Colonic mucosa (tissue), 4 donors: ENCODE measurements around the gene FMNL3. TPM values are rescaled to one million over a fixed set of nuclear protein-coding genes. Genes with fewer than 3 reads are reported as not detected.

ENCODE experiments used
- DNase-seq: peaks from one replicate; pipeline ENCODE4 v3.0.0-alpha.2; 2020
- H3K27ac ChIP-seq: fragments of 200-600 bp; one replicate; pipeline ENCODE4 v1.8.0; 2021
- H3K27me3 ChIP-seq: fragments of 200-600 bp; one replicate; pipeline ENCODE4 v1.8.0; 2021
- H3K36me3 ChIP-seq: fragments of 200-600 bp; one replicate; pipeline ENCODE4 v1.8.0; 2021
- H3K4me1 ChIP-seq: fragments of 200-600 bp; one replicate; pipeline ENCODE4 v1.8.0; 2021; ENCODE audit warnings: mild to moderate bottlenecking
- H3K4me3 ChIP-seq: fragments of 200-600 bp; one replicate; pipeline ENCODE4 v1.8.0; 2021
- H3K9ac ChIP-seq, 2 donors: one replicate each; pipeline ENCODE4 v1.7.0; 2013; ENCODE audit warnings: control low read depth in 2 of 2, low read depth in 2 of 2, low read length in 2 of 2
- H3K9me3 ChIP-seq: fragments of 200-600 bp; one replicate; pipeline ENCODE4 v1.8.0; 2021
- CTCF ChIP-seq: fragments of 200-600 bp; IDR thresholded peaks from one replicate; pipeline ENCODE4 v1.8.0; 2022; ENCODE audit warnings: antibody characterized with exemption, mild to moderate bottlenecking
- intact Hi-C: fragments of 100-400 bp; cut with DNase I; formaldehyde crosslinking; loops from one replicate; pipeline ENCODE4 v1.14.1; 2022
- total RNA-seq, 2 donors: library from RNA; stranded (reverse); fragmentation: NEBNext Ultra II Directional in 1 of 2; extraction: Animal tissue kit (Norgen Biotek cat#: 25700) in 1 of 2; gene quantifications; one replicate each; pipeline ENCODE4 v1.2.1, GENCODE V29; 2021
- donor health status: healthy.
- donor health status: DM: no; HTN: no; CAD: no.
- donor health status: DM: no; HTN: no; CAD: no.

Gene FMNL3
- total RNA-seq, 2 donors from 2014 or later: 3.0 to 5.0 TPM

- Histone ChIP-seq H3K4me1 (no peaks in the 10 kb centered on the region), H3K27me3 (no peaks in the 10 kb centered on the region), H3K9ac (no peak overlapping the region), H3K36me3 (no peaks in the 10 kb centered on the region), H3K27ac (no peak overlapping the region), H3K4me3 (no peak overlapping the region), H3K9me3 (no peaks in the 10 kb centered on the region)
- intact Hi-C loops: no loop called here
- no peak for TF ChIP-seq CTCF
- no peak for DNase-seq
These were observed 19.3 kb downstream of the FMNL3 start for GRCh38 chr12:49687941-49688340.

GRCh38 chr12:49684310-49684854, 22.8 kb downstream of the FMNL3 start:
- H3K27ac ChIP-seq: no peak overlapping the region
- DNase-seq: no peak
- no peak overlapping the region for H3K4me3 ChIP-seq
- H3K4me1 ChIP-seq: no peaks in the 10 kb centered on the region
- no peaks in the 10 kb centered on the region for H3K9me3 ChIP-seq
- no peak overlapping the region for H3K9ac ChIP-seq
- no peaks in the 10 kb centered on the region for H3K27me3 ChIP-seq
- intact Hi-C loops: no loop called here
- no peak for TF ChIP-seq CTCF
- no peaks in the 10 kb centered on the region for H3K36me3 ChIP-seq

GRCh38 chr12:49683599-49684309, 23.5 kb downstream of the FMNL3 start:
- no peak overlapping the region for H3K4me3 ChIP-seq
- H3K27me3 ChIP-seq: no peaks in the 10 kb centered on the region
- intact Hi-C loops: no loop called here
- TF ChIP-seq CTCF: no peak
- H3K36me3 ChIP-seq: no peaks in the 10 kb centered on the region
- no peak overlapping the region for H3K27ac ChIP-seq
- no peaks in the 10 kb centered on the region for H3K9me3 ChIP-seq
- no peak overlapping the region for H3K9ac ChIP-seq
- H3K4me1 ChIP-seq: no peaks in the 10 kb centered on the region
- no peak for DNase-seq

GRCh38 chr12:49680075-49680474, 27.1 kb downstream of the FMNL3 start:
- no peak for TF ChIP-seq CTCF
- H3K9ac ChIP-seq: no peak overlapping the region
- H3K9me3 ChIP-seq: no peaks in the 10 kb centered on the region
- no peak overlapping the region for H3K4me3 ChIP-seq
- no peaks in the 10 kb centered on the region for H3K36me3 ChIP-seq
- H3K4me1 ChIP-seq: no peaks in the 10 kb centered on the region
- H3K27me3 ChIP-seq: no peaks in the 10 kb centered on the region
- H3K27ac ChIP-seq: no peak overlapping the region
- intact Hi-C loops: no loop called here
- no peak for DNase-seq

- H3K27ac ChIP-seq: no peak overlapping the region
- no peak overlapping the region for H3K9ac ChIP-seq
- no peak for TF ChIP-seq CTCF
- DNase-seq: no peak
- H3K36me3 ChIP-seq: no peaks in the 10 kb centered on the region
- intact Hi-C loops: no loop called here
- no peaks in the 10 kb centered on the region for H3K9me3 ChIP-seq
- peaks cover 8% of the 10 kb centered on the region for H3K4me1 ChIP-seq
- no peaks in the 10 kb centered on the region for H3K27me3 ChIP-seq
- no peak overlapping the region for H3K4me3 ChIP-seq
These were observed 28.5 kb downstream of the FMNL3 start for GRCh38 chr12:49678711-49679110.
